Transverse colon (tissue), 3 donors: ENCODE results near the gene PACRG.

Source experiments
- CTCF ChIP-seq, 5 experiments: fragments of 200-600 bp in 3 of 5; fragments of 450-650 bp in 2 of 5; sonication (generic) in 3 of 5; IDR thresholded peaks; 1 replicate in 2 of 5; 2 replicates in 3 of 5; pipeline ENCODE4 v1.5.1; 2016 to 2017; ENCODE audit warnings: antibody characterized with exemption in 5 of 5, inconsistent platforms in 3 of 5, mild to moderate bottlenecking in 2 of 5, moderate library complexity in 1 of 5
- POLR2A ChIP-seq: fragments of 450-650 bp; IDR thresholded peaks from one replicate; pipeline ENCODE4 v1.6.1; 2016; ENCODE audit warnings: antibody characterized with exemption, mild to moderate bottlenecking, moderate library complexity

- TF ChIP-seq CTCF (IDR thresholded peaks at IDR 0.05) (no peak), POLR2A (no peak)
Observed at GRCh38 chr6:163187606-163188005, 459.8 kb downstream of the PACRG start.
